Measurements from ENCODE around the gene SCN8A.
"Not testable (repeated sequence)": the region's sequence is repeated elsewhere in the genome, so short reads cannot be mapped to it uniquely, and the experiment has no call there.

SCN8A gene

DNA sequence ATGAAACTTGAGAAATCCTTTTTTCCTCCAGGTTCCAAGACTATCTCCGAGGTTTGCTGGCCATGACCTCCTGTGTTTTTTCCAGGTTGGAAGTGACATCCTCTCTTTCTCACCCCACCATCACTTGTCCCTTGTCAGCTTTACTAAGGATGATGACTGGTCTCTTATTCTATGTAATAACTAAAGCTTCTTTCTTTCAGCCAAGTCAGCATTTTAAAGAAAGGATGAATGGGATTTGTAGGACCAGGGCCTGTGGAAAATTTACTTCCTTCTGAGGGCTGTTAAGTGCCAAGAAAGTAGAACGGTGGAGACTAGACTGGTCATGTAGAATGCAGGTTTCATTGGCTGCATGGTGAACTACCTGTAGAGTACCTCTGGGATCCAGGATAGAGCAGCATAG, 183.9 kb downstream of the SCN8A start:
- no peak for DNase-seq

DNA sequence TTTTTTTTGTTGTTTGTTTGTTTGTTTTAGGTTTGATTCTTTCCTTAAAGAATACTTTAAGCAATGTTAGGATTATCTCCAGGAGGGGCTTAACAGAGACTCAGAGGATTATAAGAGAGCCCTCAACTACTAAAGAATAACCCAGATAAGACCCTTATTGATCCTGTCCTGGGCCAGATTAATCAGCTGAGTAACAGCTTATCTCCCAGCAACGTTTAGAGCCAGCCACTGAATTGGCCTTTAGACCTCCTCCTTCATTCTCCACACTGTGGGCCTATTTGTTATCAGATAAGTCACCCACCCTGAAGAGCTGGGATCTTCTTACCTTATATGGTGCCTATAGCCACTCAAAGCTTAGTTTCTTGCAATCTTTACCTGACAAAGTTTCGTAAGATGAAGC, 186.4 kb downstream of the SCN8A start:
- no peak for DNase-seq

DNA sequence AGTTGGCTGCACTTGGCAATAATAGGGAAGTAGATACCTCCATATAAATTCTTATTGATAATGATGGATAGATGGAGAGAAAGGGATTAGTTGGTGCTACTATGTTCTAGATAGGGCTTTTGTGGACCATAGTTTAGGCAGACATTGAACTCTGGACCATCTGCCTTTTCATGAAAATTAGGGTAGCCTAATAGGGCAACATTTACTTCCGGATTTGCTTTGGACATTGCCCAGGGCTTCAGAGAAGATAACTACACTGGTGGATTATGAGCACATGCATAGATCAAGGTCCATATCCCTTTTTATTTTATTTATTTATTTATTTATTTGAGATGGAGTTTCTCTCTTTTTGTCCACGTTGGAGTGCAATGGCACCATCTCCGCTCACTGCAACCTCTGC, 186.9 kb downstream of the SCN8A start:
- DNase-seq, result no peak

DNA sequence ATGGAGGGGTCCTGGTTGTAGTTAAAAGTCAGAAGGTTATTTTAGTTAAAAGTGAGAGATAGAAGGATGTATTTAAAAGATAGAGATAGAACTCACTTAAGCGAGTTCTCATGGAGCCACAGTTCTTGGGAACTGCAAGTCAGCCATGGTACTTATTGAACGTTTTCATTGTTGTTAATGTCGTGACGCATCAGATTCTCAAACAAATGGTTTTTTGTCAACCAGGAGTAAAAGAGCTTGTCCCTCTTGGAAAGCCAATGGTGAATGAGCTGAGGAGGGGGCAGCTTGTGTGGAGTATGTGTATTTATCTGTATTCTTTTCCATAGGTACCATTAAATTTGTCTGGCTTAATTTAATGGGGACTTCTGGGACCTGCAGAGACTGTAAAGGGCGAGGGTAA, 188.8 kb downstream of the SCN8A start:
- no peak for DNase-seq

DNA sequence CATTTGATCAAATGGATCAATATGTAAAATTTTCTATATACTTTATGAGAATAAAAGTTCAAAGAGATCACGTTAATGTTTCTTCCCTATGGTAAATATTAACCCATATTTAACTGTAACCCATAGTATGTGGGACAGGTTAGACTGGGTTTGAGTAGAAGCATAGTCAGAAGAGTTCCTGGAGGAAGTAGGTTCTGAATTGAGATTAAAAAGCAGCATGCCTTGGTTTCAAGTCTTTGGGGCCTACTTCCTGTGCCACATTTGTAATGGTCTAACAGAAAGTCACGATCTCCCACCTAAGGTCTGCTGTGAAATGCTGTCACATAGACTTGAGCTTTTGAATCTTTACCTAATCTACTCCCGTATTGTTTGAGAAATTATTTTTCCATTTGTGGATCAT, 193.7 kb downstream of the SCN8A start:
- DNase-seq, result no peak

DNA sequence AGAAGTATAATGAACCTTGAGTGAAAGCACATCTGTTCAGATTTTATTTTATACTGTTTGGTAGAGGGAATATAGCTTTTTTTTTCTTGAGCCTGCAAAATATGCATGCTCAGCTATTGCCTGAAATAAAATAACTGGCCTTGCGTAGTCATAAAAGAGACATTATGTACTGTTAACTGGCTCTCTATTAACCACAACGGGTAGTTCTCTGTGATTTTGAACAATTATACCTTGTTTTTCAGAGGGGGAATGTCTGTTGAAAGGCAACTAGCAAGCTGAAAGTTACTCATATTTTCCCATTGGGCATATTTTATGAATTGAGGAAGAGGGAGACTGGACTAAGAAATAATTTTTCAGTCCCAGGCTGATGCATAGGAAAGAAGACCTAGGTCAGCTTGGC, 194.9 kb downstream of the SCN8A start:
- no peak for DNase-seq

DNA sequence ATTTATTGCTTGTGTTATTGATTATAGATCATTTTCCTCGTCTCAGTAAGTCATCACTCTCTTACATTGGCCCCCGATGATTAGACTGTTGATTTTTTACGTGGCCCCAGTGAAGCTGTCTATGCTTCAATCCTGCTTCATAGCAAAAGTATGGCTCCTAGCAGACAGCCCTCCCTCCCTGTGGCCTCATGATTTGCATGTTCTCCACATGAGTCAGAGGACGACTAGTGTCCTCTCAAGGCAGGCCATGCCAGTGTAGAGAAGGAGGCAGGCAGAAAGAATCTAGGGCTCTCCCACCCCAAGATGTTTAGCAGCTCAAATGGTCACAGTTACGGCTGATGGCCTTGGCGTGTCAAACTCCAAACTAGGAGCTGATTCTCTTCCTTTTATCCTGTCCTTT, 197.8 kb downstream of the SCN8A start:
- no peak for DNase-seq

DNA sequence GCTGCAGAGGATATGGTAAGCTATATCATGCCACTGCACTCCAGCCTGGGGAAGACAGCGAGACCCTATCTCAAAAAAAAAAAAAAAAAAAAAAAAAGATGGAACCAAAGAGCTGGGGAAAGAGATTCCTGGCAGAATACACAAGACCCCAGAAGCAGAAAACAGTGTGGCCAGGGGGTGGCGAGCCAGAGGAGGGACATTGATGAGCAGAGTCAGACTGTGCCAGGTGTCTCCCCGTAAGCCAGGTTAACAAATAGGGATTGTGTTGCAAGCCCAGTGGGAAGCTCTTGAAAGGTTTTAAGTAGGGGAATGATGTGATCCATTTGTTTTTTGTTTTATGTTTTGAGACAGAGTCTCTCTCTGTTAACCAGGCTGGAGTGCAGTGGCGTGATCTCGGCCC, 201.4 kb downstream of the SCN8A start:
- no peak for DNase-seq

DNA sequence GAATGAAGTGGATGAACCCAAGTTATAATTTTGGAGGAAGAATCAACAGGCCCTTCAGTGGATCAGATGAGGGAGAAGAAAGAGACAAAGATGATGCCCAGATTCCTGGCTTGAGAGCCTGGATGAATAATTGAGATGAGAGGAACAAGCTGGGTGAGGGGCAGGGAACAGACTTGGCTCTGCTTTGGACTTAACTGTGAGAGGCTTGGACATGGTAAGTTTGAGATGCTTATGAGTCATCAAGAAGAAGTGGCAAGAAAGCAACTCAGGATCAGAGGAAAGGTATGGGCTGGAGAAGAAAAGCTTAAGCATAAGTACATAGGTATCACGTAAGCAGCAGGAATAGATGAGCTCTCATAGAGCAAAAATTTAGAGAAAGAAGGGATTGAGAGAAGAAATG, 202.2 kb downstream of the SCN8A start:
- DNase-seq, result no peak

DNA sequence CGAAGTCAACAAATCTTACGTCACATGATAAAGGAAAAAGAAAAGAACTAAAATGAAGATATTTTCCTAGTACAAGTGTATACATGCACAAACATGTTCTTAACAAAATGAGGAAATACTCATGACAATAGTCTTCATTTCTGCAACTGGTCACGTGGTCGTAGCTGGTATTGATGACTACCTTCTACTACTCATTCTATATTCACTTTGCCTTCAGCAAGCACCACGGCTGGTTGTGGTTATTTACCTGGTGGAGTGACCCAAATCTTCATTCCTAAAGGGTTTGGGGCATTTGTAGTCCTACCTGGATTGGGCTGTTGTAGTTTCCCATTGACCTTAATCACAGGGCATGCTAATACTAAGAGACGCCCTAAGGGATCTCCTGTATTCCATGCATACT, 206.3 kb downstream of the SCN8A start:
- DNase-seq, result no peak

DNA sequence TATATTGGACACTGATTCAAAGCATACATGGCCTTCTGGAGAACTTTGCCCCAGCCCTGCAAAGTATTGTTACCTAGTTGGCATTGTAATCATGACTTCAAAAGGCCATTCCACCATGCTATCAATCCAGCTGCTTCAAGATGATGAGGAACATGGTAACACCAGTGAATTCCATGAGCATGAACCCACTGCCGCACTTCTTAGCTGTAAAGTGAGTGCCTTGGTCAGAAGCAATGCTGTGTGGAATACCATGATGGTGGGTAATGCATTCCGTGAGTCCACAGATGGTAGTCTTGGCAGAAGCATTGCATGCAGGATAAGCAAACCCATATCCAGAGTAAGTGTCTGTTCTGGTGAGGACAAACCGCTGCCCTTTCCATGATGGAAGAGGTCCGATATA, 207.0 kb downstream of the SCN8A start:
- DNase-seq, result not testable (repeated sequence)

DNA sequence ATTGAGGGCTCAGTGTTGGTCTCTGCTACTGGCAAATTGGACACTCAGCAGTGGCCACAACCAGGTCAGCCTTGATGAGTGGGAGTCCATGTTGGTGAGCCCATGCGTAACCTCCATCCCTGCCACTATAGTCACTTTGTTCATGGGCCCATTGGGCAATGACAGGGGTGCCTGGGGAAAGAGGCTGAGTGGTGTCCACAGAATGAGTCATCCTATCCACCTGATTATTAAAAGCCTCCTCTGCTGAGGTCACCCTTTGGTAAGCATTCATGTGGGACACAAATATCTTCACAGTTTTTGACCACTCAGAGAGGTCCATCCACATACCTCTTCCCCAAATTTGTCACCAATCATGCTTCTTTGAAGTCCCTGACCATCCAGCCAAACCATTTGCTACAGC, 207.5 kb downstream of the SCN8A start:
- DNase-seq, result no peak

DNA sequence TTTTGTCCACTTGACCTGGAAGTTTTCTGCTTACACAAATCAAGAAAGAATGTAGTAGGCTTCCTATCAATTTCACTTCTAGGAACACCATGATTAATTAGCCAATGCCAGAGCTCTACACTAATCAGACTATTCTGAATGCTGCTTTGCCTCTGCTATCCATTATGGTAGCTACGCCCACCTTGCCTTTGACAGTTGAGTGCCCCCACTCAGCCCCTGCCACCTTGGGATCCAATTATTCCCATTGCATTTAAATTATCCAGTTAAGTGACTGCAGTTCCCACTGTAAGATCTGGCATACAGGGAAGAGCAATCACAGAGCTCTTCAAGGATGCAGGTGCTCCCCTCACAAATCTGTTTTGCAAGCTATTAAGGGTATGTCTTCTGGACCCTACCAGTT, 210.0 kb downstream of the SCN8A start:
- no peak for DNase-seq

DNA sequence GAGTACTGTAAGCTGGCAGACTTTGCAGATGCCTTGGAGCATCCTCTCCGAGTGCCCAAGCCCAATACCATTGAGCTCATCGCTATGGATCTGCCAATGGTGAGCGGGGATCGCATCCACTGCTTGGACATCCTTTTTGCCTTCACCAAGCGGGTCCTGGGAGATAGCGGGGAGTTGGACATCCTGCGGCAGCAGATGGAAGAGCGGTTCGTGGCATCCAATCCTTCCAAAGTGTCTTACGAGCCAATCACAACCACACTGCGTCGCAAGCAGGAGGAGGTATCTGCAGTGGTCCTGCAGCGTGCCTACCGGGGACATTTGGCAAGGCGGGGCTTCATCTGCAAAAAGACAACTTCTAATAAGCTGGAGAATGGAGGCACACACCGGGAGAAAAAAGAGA, 215.9 kb downstream of the SCN8A start:
- DNase-seq, result no peak

DNA sequence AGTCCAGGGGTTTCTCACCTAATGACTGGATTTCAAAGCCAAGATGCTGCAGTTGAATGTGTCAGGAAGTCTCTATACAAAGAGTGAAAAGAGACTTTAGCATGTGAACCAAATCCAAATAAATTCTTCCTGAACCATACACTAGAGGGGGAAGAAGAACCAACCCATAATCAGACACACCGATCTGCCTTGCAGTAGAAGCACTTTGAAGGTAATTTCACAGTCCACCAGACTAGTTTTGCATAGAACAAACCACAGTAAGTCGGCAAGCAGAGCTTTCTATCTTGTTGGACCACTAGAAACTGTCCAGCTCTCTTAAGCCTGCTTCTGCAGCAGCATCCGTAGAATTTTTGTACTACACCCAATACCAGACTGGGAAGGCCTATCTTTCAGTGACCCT, 218.2 kb downstream of the SCN8A start:
- no peak for DNase-seq

DNA sequence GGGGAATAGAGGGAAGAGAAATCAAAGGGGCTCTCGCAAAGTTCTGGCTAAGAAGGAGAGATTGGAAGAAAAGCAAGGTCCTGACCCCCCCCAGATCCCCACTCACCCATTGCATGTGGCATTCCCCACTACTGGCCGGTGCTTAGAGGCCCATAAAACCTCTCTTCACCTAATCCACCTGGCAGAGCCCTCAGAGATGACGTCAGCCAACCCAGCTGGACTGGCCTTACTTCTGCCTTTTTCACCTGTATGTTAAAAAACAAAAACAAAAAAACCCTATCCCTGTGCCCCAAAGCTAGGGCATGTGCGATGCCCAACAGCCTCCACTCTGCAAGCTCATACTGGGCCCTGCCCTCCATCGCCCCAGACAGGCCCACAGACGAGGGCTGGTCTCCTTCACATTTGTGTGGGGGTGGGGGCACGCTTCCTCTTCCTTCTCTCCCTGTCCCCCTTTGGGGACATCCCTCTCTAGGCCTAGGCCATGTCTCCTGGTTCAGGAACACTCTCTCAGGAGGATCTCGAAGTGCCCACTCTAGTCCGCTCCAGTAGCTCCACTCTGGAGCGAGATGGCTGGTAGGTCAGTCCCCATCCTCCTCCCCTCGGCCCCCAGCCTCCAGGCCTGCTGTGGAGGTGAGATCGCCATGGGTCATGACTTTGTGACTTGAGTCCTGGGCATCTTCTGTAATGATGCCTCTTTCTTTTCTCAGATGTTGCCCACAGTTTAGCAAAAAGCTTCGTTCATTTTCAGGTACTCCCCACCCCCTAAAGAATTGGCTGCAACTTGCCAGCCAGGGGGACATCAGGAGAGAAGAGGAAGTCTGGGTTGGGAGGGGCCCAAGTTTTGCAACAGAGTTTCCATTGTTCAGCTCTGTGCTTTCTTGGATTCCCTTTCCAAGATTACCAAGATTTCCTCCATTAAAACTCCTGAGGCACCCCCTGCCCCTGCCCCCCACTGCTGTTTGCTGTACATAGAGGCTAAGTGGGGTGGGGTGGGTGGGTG, 220.5 kb downstream of the SCN8A start:
- no peak for DNase-seq

DNA sequence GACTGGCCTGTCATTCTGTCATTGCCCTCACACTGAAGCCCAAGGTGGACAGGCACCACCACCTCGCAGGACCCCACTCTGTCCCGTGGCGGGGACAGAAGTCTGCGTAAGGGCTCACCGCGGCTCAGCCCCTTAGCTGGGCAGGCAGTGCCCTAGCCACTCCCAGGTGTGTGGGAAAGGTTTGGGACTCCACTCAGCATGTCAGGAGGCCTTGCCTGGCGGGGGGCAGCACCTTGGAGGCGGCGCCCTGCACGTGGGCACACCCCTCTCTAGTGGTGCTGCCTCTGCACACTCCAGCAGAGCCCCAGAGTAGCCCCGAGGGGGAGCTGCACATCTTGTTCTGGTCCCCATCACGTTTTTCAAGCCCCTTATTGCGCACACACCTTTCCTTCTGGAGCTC, 221.8 kb downstream of the SCN8A start:
- DNase-seq, result no peak

DNA sequence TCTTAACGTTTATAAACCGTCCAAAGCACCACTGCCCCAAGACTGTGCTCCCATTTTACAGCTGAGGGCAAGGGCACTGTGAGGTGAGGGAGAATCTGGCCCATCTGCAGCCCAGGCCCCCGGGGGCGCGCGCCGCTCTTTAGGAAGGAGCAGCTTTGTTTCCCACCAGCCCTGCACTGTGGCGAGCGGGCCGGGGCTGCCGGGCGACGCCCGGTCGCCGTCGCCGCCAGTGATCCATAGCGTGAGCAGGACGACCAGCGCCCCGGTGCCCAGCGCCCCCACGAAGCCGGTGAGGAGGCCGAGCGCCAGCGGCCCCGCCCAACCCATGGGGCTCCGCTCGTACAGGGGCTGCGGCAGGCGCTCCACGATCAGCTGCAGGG, 222.9 kb downstream of the SCN8A start:
- no peak for DNase-seq

DNA sequence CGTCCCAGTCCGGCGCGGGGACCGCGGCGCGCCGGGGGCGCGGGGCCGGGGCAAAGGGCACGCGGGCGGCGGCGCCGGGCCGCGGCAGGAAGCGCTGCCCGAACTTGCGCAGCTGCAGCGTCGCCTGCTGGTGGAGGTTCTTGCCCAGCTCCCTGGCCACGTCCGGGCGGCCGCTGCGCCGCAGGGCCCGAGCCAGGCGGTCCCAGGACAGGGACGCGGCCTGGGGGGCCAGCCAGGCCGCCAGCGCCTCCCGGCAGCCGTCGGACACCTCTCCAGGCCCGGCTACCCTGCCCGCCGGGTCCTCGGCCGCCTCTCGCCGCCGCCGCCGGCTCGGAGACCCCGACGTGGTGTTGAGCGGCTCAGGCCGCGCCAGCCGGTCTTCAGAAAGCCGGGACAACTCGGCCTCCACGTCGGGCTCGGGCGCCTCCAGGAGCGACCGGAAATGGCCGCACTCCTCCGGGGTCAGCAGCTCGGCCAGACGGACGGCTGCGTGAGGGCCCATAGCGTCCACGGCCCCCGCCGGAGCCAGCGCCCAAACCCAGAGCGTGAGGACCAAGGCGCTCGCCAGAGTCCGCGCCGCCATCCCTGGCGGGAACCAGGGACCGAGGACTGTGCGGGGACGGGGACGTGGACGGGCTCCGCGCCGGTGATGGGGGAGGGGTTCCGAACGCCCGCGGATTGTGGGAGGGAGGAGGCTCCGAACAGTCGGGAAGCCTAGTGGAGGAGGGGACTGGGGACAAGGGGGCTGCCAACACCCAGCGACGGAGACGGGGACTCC, 223.5 kb downstream of the SCN8A start:
- DNase-seq, result no peak

DNA sequence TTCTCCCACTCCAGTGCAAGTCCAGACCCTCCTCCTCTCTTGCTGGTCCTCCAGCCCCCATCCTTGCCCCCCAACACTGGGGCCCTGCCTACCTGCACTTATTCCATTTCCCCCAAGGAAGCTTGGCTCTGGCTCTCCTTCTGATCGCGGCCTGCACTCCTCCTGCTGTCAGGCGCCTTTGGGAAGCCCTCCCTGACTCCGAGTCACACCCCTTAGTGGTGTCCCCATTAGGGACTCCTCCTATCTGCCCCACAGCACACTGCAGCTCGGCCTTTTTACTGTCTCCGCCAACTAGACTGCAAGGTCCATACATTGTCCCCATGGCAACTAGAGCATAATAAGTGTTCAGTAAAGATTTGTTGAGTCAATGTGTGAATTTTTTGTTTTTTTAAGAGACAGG, 224.5 kb downstream of the SCN8A start:
- no peak for DNase-seq

DNA sequence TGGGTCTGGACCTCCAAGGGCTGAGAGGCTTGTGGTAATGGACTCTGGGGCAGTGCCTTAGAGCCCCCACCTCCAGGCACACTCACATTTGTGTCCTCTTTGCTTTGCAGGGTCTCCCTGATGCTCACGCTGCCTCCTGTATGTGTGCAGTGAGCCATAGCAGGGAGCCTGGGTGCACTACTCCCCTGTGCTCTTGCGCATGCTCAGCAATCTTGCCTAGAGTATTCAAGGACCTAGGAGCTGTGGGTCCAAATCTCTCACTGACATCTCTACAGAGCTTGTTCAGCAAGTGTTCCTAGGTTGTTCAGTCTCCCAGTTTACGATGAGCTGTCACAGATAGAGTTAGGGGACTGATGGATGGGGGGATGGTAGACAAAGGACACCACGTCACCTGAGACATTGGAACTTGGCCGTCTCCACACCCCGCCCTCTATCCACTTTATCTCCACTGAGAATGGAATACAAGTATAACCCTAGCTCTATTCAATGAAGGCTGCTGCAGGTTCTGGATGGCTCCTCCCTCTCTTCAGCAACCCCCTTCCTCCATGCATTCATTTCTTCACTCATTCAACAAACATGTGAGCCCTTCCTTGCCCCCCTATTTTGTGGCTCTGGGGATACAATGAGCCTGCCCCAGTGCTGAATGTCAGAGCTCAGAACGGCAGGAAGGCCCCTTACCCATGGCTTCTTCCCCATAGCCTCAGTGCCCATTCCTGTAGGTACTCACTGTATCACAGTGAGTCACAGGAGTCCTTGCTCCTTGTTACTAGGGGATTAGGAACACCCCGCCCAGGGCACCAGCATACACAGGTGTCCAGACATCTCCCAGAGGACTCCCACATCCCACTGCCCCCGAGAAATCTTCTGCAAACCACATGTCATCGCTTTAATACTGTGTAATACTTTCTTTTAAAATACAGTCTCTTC, 226.3 kb downstream of the SCN8A start:
- no peak for DNase-seq

DNA sequence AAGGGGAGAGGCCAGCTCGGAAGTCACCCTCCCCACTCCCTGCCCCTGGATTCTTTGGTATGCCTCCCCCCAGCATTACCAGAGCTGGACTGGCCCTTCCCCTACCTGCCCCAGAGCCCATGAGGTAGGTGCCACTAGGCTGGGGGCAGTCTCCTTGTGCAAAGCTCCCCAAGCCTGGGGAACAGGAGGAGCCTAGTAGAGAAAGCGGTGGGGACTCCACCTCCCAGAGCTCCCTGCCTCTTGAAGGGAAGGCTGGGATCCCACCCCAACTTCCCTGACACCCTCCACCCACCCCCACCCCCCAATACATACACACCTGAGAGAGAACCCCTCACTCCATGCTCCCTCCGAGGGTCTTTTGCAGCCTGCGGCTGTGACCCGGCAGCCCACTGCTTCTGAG, 227.1 kb downstream of the SCN8A start:
- no peak for DNase-seq
